Measurements from ENCODE around the gene KCNK3. TPM values are rescaled to one million over a fixed set of nuclear protein-coding genes. Genes with fewer than 3 reads are reported as not detected.

Gene KCNK3
- total and polyA plus RNA-seq, 2 of the 13 experiments (the other 11 are each of a cell fraction or from before 2014, with no cell fraction given), result not detected

- TF ChIP-seq ATF4 (CRISPR knock-in tag; IDR thresholded peaks at IDR 0.05) (no peak), IRX3 (CRISPR knock-in tag; IDR thresholded peaks at IDR 0.05; ENCODE audit: borderline replicate concordance, low read depth) (no peak), RXRB (CRISPR knock-in tag; IDR thresholded peaks at IDR 0.05; ENCODE audit: borderline replicate concordance) (peak; percentile 98), MXD1 (CRISPR knock-in tag; IDR thresholded peaks at IDR 0.05) (no peak), RXRA (CRISPR knock-in tag; IDR thresholded peaks at IDR 0.05) (peak; percentile 92), NCOR1 (IDR thresholded peaks at IDR 0.05; ENCODE audit: borderline replicate concordance, low read length) (peak; percentile 75; the same call in 1 of the 2 replicates), SMARCC2 (IDR thresholded peaks at IDR 0.05) (no peak), ZFP90 (CRISPR knock-in tag; IDR thresholded peaks at IDR 0.05; ENCODE audit: borderline replicate concordance) (no peak), HOXA9 (CRISPR knock-in tag; IDR thresholded peaks at IDR 0.05; ENCODE audit: borderline replicate concordance) (no peak), SAFB2 (CRISPR knock-in tag; IDR thresholded peaks at IDR 0.05; ENCODE audit: borderline replicate concordance, low read depth) (no peak), JUND (CRISPR knock-in tag; IDR thresholded peaks at IDR 0.05) (no peak), HOXD1 (CRISPR knock-in tag; IDR thresholded peaks at IDR 0.05) (no peak), NPAS2 (CRISPR knock-in tag; IDR thresholded peaks at IDR 0.05; ENCODE audit: borderline replicate concordance) (no peak)
- TF ChIP-seq, protein P1, sequence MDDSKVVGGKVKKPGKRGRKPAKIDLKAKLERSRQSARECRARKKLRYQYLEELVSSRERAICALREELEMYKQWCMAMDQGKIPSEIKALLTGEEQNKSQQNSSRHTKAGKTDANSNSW (CRISPR knock-in tag; IDR thresholded peaks at IDR 0.05; ENCODE audit: borderline replicate concordance), result no peak
- TF ChIP-seq, protein P2, sequence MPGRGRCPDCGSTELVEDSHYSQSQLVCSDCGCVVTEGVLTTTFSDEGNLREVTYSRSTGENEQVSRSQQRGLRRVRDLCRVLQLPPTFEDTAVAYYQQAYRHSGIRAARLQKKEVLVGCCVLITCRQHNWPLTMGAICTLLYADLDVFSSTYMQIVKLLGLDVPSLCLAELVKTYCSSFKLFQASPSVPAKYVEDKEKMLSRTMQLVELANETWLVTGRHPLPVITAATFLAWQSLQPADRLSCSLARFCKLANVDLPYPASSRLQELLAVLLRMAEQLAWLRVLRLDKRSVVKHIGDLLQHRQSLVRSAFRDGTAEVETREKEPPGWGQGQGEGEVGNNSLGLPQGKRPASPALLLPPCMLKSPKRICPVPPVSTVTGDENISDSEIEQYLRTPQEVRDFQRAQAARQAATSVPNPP (CRISPR knock-in tag; IDR thresholded peaks at IDR 0.05), result no peak
- TF ChIP-seq, protein P3, sequence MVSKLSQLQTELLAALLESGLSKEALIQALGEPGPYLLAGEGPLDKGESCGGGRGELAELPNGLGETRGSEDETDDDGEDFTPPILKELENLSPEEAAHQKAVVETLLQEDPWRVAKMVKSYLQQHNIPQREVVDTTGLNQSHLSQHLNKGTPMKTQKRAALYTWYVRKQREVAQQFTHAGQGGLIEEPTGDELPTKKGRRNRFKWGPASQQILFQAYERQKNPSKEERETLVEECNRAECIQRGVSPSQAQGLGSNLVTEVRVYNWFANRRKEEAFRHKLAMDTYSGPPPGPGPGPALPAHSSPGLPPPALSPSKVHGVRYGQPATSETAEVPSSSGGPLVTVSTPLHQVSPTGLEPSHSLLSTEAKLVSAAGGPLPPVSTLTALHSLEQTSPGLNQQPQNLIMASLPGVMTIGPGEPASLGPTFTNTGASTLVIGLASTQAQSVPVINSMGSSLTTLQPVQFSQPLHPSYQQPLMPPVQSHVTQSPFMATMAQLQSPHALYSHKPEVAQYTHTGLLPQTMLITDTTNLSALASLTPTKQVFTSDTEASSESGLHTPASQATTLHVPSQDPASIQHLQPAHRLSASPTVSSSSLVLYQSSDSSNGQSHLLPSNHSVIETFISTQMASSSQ (IDR thresholded peaks at IDR 0.05; ENCODE audit: low read depth), result no peak
- TF ChIP-seq, protein P3 (CRISPR knock-in tag; IDR thresholded peaks at IDR 0.05; ENCODE audit: borderline replicate concordance), result no peak
- TF ChIP-seq, protein P4, sequence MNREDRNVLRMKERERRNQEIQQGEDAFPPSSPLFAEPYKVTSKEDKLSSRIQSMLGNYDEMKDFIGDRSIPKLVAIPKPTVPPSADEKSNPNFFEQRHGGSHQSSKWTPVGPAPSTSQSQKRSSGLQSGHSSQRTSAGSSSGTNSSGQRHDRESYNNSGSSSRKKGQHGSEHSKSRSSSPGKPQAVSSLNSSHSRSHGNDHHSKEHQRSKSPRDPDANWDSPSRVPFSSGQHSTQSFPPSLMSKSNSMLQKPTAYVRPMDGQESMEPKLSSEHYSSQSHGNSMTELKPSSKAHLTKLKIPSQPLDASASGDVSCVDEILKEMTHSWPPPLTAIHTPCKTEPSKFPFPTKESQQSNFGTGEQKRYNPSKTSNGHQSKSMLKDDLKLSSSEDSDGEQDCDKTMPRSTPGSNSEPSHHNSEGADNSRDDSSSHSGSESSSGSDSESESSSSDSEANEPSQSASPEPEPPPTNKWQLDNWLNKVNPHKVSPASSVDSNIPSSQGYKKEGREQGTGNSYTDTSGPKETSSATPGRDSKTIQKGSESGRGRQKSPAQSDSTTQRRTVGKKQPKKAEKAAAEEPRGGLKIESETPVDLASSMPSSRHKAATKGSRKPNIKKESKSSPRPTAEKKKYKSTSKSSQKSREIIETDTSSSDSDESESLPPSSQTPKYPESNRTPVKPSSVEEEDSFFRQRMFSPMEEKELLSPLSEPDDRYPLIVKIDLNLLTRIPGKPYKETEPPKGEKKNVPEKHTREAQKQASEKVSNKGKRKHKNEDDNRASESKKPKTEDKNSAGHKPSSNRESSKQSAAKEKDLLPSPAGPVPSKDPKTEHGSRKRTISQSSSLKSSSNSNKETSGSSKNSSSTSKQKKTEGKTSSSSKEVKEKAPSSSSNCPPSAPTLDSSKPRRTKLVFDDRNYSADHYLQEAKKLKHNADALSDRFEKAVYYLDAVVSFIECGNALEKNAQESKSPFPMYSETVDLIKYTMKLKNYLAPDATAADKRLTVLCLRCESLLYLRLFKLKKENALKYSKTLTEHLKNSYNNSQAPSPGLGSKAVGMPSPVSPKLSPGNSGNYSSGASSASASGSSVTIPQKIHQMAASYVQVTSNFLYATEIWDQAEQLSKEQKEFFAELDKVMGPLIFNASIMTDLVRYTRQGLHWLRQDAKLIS (CRISPR knock-in tag; IDR thresholded peaks at IDR 0.05), result no peak
These were observed 43.5 kb downstream of the KCNK3 start (continued) for GRCh38 chr2:26735883-26736588.

All from HepG2 (cell line).